NCI-H2081 treated with DMSO at 0.1 percent for 48 hours (cell line): ENCODE results near the gene DYSF.
"Not testable (repeated sequence)": the region's sequence is repeated elsewhere in the genome, so short reads cannot be mapped to it uniquely, and the experiment has no call there.

Source experiments
- DNase-seq: peaks from one replicate; lab custom pipeline; 2025; lab: John Stamatoyannopoulos, UW

The DYSF gene

GRCh38 chr2:71453404-71454220 is at the start of gene DYSF:
Gene DYSF, plus strand, starts transcription at chr2:71453561.
- no peak for DNase-seq

- DNase-seq, result no peak
These were observed 43.8 kb upstream of the DYSF start for GRCh38 chr2:71409611-71410010.

- DNase-seq, result no peak
These were observed 42.7 kb upstream of the DYSF start for GRCh38 chr2:71410696-71411095.

- not testable (repeated sequence) for DNase-seq
These were observed 36.5 kb upstream of the DYSF start for GRCh38 chr2:71416866-71417265.

- DNase-seq, result no peak
These were observed 35.8 kb upstream of the DYSF start for GRCh38 chr2:71417300-71418202.

GRCh38 chr2:71419145-71419544 is 34.2 kb upstream of the DYSF start:
- no peak for DNase-seq

GRCh38 chr2:71419976-71420375 is 33.4 kb upstream of the DYSF start:
- no peak for DNase-seq

- DNase-seq, result no peak
These were observed 30.6 kb upstream of the DYSF start for GRCh38 chr2:71422786-71423185.

- DNase-seq, result no peak
These were observed 29.4 kb upstream of the DYSF start for GRCh38 chr2:71423817-71424420.

GRCh38 chr2:71426721-71427120 is 26.6 kb upstream of the DYSF start:
- DNase-seq, result no peak

GRCh38 chr2:71428472-71429383 is 24.6 kb upstream of the DYSF start:
- no peak for DNase-seq

- DNase-seq, result not testable (repeated sequence)
These were observed 8.2 kb upstream of the DYSF start for GRCh38 chr2:71445142-71445541.

GRCh38 chr2:71446505-71446904 is 6.9 kb upstream of the DYSF start:
- DNase-seq, result no peak

- no peak for DNase-seq
These were observed 4.0 kb upstream of the DYSF start for GRCh38 chr2:71449343-71449742.

GRCh38 chr2:71451705-71452104 is 1.7 kb upstream of the DYSF start:
- no peak for DNase-seq

- no peak for DNase-seq
These were observed 796 bp upstream of the DYSF start for GRCh38 chr2:71452565-71452964.

- no peak for DNase-seq
These were observed 1.1 kb downstream of the DYSF start for GRCh38 chr2:71454221-71455010.

- no peak for DNase-seq
These were observed 1.8 kb downstream of the DYSF start for GRCh38 chr2:71455011-71455740.

GRCh38 chr2:71455741-71456569 is 2.6 kb downstream of the DYSF start:
- DNase-seq, result no peak
